ENCODE data around the gene PSAPL1. TPM values are rescaled to one million over a fixed set of nuclear protein-coding genes. Genes with fewer than 3 reads are reported as not detected.

Gene PSAPL1
- total RNA-seq, 1 donor from 2014 or later, result not detected

- no peaks in the 10 kb centered on the region for H3K36me3 ChIP-seq (ENCODE audit: control insufficient read depth in 3 of 3, insufficient read depth in 3 of 3, low read length in 3 of 3)
- H3K9me3 ChIP-seq (ENCODE audit: control insufficient read depth in 3 of 3, low read length in 3 of 3), result peaks cover 0 to 2% (median 0%) of the 10 kb centered on the region in 3 donors
- H3K4me3 ChIP-seq (ENCODE audit: low read length in 3 of 3), result no peak overlapping the region
- H3K4me1 ChIP-seq (ENCODE audit: control insufficient read depth in 3 of 3, insufficient read depth in 3 of 3, low read length in 3 of 3), result peaks cover 3 to 8% (median 4%) of the 10 kb centered on the region in 3 donors
- no peak overlapping the region for H3K9ac ChIP-seq (ENCODE audit: low read depth in 1 of 3, low read length in 3 of 3)
- H3K27me3 ChIP-seq (ENCODE audit: control insufficient read depth in 3 of 3, insufficient read depth in 3 of 3, low read length in 3 of 3), result peaks cover 0 to 21% (median 7%) of the 10 kb centered on the region in 3 donors
- H3K27ac ChIP-seq (ENCODE audit: low read depth, low read length), result no peak overlapping the region
Observed at GRCh38 chr4:7400671-7401298, 33.9 kb downstream of the PSAPL1 start.

GRCh38 chr4:7399440-7400234, 35.1 kb downstream of the PSAPL1 start:
- Histone ChIP-seq H3K4me3 (ENCODE audit: low read length in 3 of 3) (no peak overlapping the region), H3K36me3 (ENCODE audit: control insufficient read depth in 3 of 3, insufficient read depth in 3 of 3, low read length in 3 of 3) (no peaks in the 10 kb centered on the region), H3K4me1 (ENCODE audit: control insufficient read depth in 3 of 3, insufficient read depth in 3 of 3, low read length in 3 of 3) (peaks cover 3 to 8% (median 4%) of the 10 kb centered on the region in 3 donors), H3K9ac (ENCODE audit: low read depth in 1 of 3, low read length in 3 of 3) (no peak overlapping the region), H3K27me3 (ENCODE audit: control insufficient read depth in 3 of 3, insufficient read depth in 3 of 3, low read length in 3 of 3) (peaks cover 0 to 24% (median 14%) of the 10 kb centered on the region in 3 donors), H3K9me3 (ENCODE audit: control insufficient read depth in 3 of 3, low read length in 3 of 3) (no peaks in the 10 kb centered on the region), H3K27ac (ENCODE audit: low read depth, low read length) (no peak overlapping the region)

- Histone ChIP-seq H3K36me3 (ENCODE audit: control insufficient read depth in 3 of 3, insufficient read depth in 3 of 3, low read length in 3 of 3) (no peaks in the 10 kb centered on the region), H3K9ac (ENCODE audit: low read depth in 1 of 3, low read length in 3 of 3) (no peak overlapping the region), H3K27me3 (ENCODE audit: control insufficient read depth in 3 of 3, insufficient read depth in 3 of 3, low read length in 3 of 3) (peaks cover 3 to 31% (median 18%) of the 10 kb centered on the region in 3 donors), H3K4me3 (ENCODE audit: low read length in 3 of 3) (no peak overlapping the region), H3K27ac (ENCODE audit: low read depth, low read length) (no peak overlapping the region), H3K4me1 (ENCODE audit: control insufficient read depth in 3 of 3, insufficient read depth in 3 of 3, low read length in 3 of 3) (peaks cover 3 to 8% (median 4%) of the 10 kb centered on the region in 3 donors), H3K9me3 (ENCODE audit: control insufficient read depth in 3 of 3, low read length in 3 of 3) (no peaks in the 10 kb centered on the region)
Observed at GRCh38 chr4:7398788-7399439, 35.8 kb downstream of the PSAPL1 start.

GRCh38 chr4:7398104-7398423, 36.7 kb downstream of the PSAPL1 start:
- H3K36me3 ChIP-seq (ENCODE audit: control insufficient read depth in 3 of 3, insufficient read depth in 3 of 3, low read length in 3 of 3), result no peaks in the 10 kb centered on the region
- H3K9ac ChIP-seq (ENCODE audit: low read depth in 1 of 3, low read length in 3 of 3), result no peak overlapping the region
- peaks cover 7 to 39% (median 26%) of the 10 kb centered on the region in 3 donors for H3K27me3 ChIP-seq (ENCODE audit: control insufficient read depth in 3 of 3, insufficient read depth in 3 of 3, low read length in 3 of 3)
- H3K9me3 ChIP-seq (ENCODE audit: control insufficient read depth in 3 of 3, low read length in 3 of 3), result no peaks in the 10 kb centered on the region
- H3K4me1 ChIP-seq (ENCODE audit: control insufficient read depth in 3 of 3, insufficient read depth in 3 of 3, low read length in 3 of 3), result peaks cover 4 to 8% (median 6%) of the 10 kb centered on the region in 3 donors
- no peak overlapping the region for H3K4me3 ChIP-seq (ENCODE audit: low read length in 3 of 3)
- no peak overlapping the region for H3K27ac ChIP-seq (ENCODE audit: low read depth, low read length)

GRCh38 chr4:7397206-7398103, 37.3 kb downstream of the PSAPL1 start:
- H3K4me3 ChIP-seq (ENCODE audit: low read length in 3 of 3), result no peak overlapping the region
- H3K4me1 ChIP-seq (ENCODE audit: control insufficient read depth in 3 of 3, insufficient read depth in 3 of 3, low read length in 3 of 3), result peaks cover 4 to 11% (median 6%) of the 10 kb centered on the region in 3 donors
- no peaks in the 10 kb centered on the region for H3K36me3 ChIP-seq (ENCODE audit: control insufficient read depth in 3 of 3, insufficient read depth in 3 of 3, low read length in 3 of 3)
- no peak overlapping the region for H3K27ac ChIP-seq (ENCODE audit: low read depth, low read length)
- no peaks in the 10 kb centered on the region for H3K9me3 ChIP-seq (ENCODE audit: control insufficient read depth in 3 of 3, low read length in 3 of 3)
- H3K9ac ChIP-seq (ENCODE audit: low read depth in 1 of 3, low read length in 3 of 3), result no peak overlapping the region
- H3K27me3 ChIP-seq (ENCODE audit: control insufficient read depth in 3 of 3, insufficient read depth in 3 of 3, low read length in 3 of 3), result peaks cover 13 to 45% (median 32%) of the 10 kb centered on the region in 3 donors

- H3K27me3 ChIP-seq (ENCODE audit: control insufficient read depth in 3 of 3, insufficient read depth in 3 of 3, low read length in 3 of 3), result peaks cover 14 to 47% (median 41%) of the 10 kb centered on the region in 3 donors
- no peaks in the 10 kb centered on the region for H3K36me3 ChIP-seq (ENCODE audit: control insufficient read depth in 3 of 3, insufficient read depth in 3 of 3, low read length in 3 of 3)
- no peaks in the 10 kb centered on the region for H3K9me3 ChIP-seq (ENCODE audit: control insufficient read depth in 3 of 3, low read length in 3 of 3)
- no peak overlapping the region for H3K4me3 ChIP-seq (ENCODE audit: low read length in 3 of 3)
- H3K27ac ChIP-seq (ENCODE audit: low read depth, low read length), result no peak overlapping the region
- no peak overlapping the region for H3K9ac ChIP-seq (ENCODE audit: low read depth in 1 of 3, low read length in 3 of 3)
- H3K4me1 ChIP-seq (ENCODE audit: control insufficient read depth in 3 of 3, insufficient read depth in 3 of 3, low read length in 3 of 3), result peaks cover 4 to 11% (median 6%) of the 10 kb centered on the region in 3 donors
Observed at GRCh38 chr4:7396186-7396910, 38.4 kb downstream of the PSAPL1 start.

- Histone ChIP-seq H3K4me1 (ENCODE audit: control insufficient read depth in 3 of 3, insufficient read depth in 3 of 3, low read length in 3 of 3) (peaks cover 4 to 11% (median 6%) of the 10 kb centered on the region in 3 donors), H3K4me3 (ENCODE audit: low read length in 3 of 3) (no peak overlapping the region), H3K27ac (ENCODE audit: low read depth, low read length) (no peak overlapping the region), H3K36me3 (ENCODE audit: control insufficient read depth in 3 of 3, insufficient read depth in 3 of 3, low read length in 3 of 3) (no peaks in the 10 kb centered on the region), H3K9ac (ENCODE audit: low read depth in 1 of 3, low read length in 3 of 3) (no peak overlapping the region), H3K27me3 (ENCODE audit: control insufficient read depth in 3 of 3, insufficient read depth in 3 of 3, low read length in 3 of 3) (peaks cover 14 to 48% (median 47%) of the 10 kb centered on the region in 3 donors), H3K9me3 (ENCODE audit: control insufficient read depth in 3 of 3, low read length in 3 of 3) (no peaks in the 10 kb centered on the region)
Observed at GRCh38 chr4:7395645-7396044, 39.1 kb downstream of the PSAPL1 start.

- no peak overlapping the region for H3K4me3 ChIP-seq (ENCODE audit: low read length in 3 of 3)
- no peaks in the 10 kb centered on the region for H3K9me3 ChIP-seq (ENCODE audit: control insufficient read depth in 3 of 3, low read length in 3 of 3)
- H3K27me3 ChIP-seq (ENCODE audit: control insufficient read depth in 3 of 3, insufficient read depth in 3 of 3, low read length in 3 of 3), result peaks cover 14 to 48% (median 48%) of the 10 kb centered on the region in 3 donors
- no peak overlapping the region for H3K9ac ChIP-seq (ENCODE audit: low read depth in 1 of 3, low read length in 3 of 3)
- H3K27ac ChIP-seq (ENCODE audit: low read depth, low read length), result no peak overlapping the region
- H3K36me3 ChIP-seq (ENCODE audit: control insufficient read depth in 3 of 3, insufficient read depth in 3 of 3, low read length in 3 of 3), result no peaks in the 10 kb centered on the region
- peaks cover 4 to 11% (median 6%) of the 10 kb centered on the region in 3 donors for H3K4me1 ChIP-seq (ENCODE audit: control insufficient read depth in 3 of 3, insufficient read depth in 3 of 3, low read length in 3 of 3)
Observed at GRCh38 chr4:7394681-7395451, 39.9 kb downstream of the PSAPL1 start.
